Measurements from ENCODE around the gene ENPP6. TPM values are rescaled to one million over a fixed set of nuclear protein-coding genes. Genes with fewer than 3 reads are reported as not detected.

ENPP6 gene
- total RNA-seq, 1 experiment from 2014 or later, result not detected

- Histone ChIP-seq H3K4me3 (ENCODE audit: low read depth, low read length, poor library complexity, severe bottlenecking) (no peak overlapping the region), H3K27me3 (replicated peaks; ENCODE audit: insufficient read depth, low read depth, low read length, poor library complexity) (no peaks in the 10 kb centered on the region), H3K27ac (ENCODE audit: low read depth, low read length, poor library complexity, severe bottlenecking) (no peak overlapping the region), H3K9me3 (ENCODE audit: low read depth, low read length, poor library complexity, severe bottlenecking) (no peaks in the 10 kb centered on the region), H3K4me1 (ENCODE audit: insufficient read depth, low read length, poor library complexity, severe bottlenecking) (no peaks in the 10 kb centered on the region), H3K36me3 (ENCODE audit: insufficient read depth, low read length, poor library complexity, severe bottlenecking) (no peaks in the 10 kb centered on the region)
- no TSS peak for BruUV-seq (replicated peaks)
- ChIA-PET POLR2A (ENCODE audit: low non-redundant PET) (no interaction called here), CTCF (no interaction called here)
- TF ChIP-seq EZH2 (IDR thresholded peaks at IDR 0.05; ENCODE audit: borderline replicate concordance, low read depth, low read length, poor library complexity, severe bottlenecking), result no peak
- no peak for TF ChIP-seq CTCF (conservative IDR thresholded peaks at IDR 0.05; ENCODE audit: low read depth, low read length)
- DNase-seq (ENCODE audit: low spot score), result no peak
- intact Hi-C loops (cut with micrococcal nuclease; ENCODE audit: unreplicated experiment), result no loop called here
These were observed 125.7 kb downstream of the ENPP6 start for GRCh38 chr4:184091986-184092385.

GRCh38 chr4:184090571-184090970 is 127.1 kb downstream of the ENPP6 start:
- Histone ChIP-seq H3K4me3 (ENCODE audit: low read depth, low read length, poor library complexity, severe bottlenecking) (no peak overlapping the region), H3K4me1 (ENCODE audit: insufficient read depth, low read length, poor library complexity, severe bottlenecking) (peaks cover 7% of the 10 kb centered on the region), H3K27me3 (replicated peaks; ENCODE audit: insufficient read depth, low read depth, low read length, poor library complexity) (no peaks in the 10 kb centered on the region), H3K27ac (ENCODE audit: low read depth, low read length, poor library complexity, severe bottlenecking) (no peak overlapping the region), H3K9me3 (ENCODE audit: low read depth, low read length, poor library complexity, severe bottlenecking) (no peaks in the 10 kb centered on the region), H3K36me3 (ENCODE audit: insufficient read depth, low read length, poor library complexity, severe bottlenecking) (no peaks in the 10 kb centered on the region)
- no TSS peak for BruUV-seq (replicated peaks)
- no peak for DNase-seq (ENCODE audit: low spot score)
- ChIA-PET CTCF (no interaction called here), POLR2A (ENCODE audit: low non-redundant PET) (no interaction called here)
- TF ChIP-seq CTCF (conservative IDR thresholded peaks at IDR 0.05; ENCODE audit: low read depth, low read length), result no peak
- TF ChIP-seq EZH2 (IDR thresholded peaks at IDR 0.05; ENCODE audit: borderline replicate concordance, low read depth, low read length, poor library complexity, severe bottlenecking), result no peak
- intact Hi-C loops (cut with micrococcal nuclease; ENCODE audit: unreplicated experiment), result no loop called here

- POLR2A ChIA-PET (ENCODE audit: low non-redundant PET), result no interaction called here
- CTCF ChIA-PET, result no interaction called here
These were observed 137.0 kb downstream of the ENPP6 start for GRCh38 chr4:184080674-184081073.

More at GRCh38 chr4:184080674-184081073, 137.0 kb downstream of the ENPP6 start:
- Histone ChIP-seq H3K27me3 (replicated peaks; ENCODE audit: insufficient read depth, low read depth, low read length, poor library complexity) (no peaks in the 10 kb centered on the region), H3K4me3 (ENCODE audit: low read depth, low read length, poor library complexity, severe bottlenecking) (no peak overlapping the region), H3K4me1 (ENCODE audit: insufficient read depth, low read length, poor library complexity, severe bottlenecking) (peaks cover under 1% of the 10 kb centered on the region), H3K27ac (ENCODE audit: low read depth, low read length, poor library complexity, severe bottlenecking) (no peak overlapping the region), H3K36me3 (ENCODE audit: insufficient read depth, low read length, poor library complexity, severe bottlenecking) (no peaks in the 10 kb centered on the region), H3K9me3 (ENCODE audit: low read depth, low read length, poor library complexity, severe bottlenecking) (no peaks in the 10 kb centered on the region)
- no TSS peak for BruUV-seq (replicated peaks)
- no peak for TF ChIP-seq CTCF (conservative IDR thresholded peaks at IDR 0.05; ENCODE audit: low read depth, low read length)
- no peak for TF ChIP-seq EZH2 (IDR thresholded peaks at IDR 0.05; ENCODE audit: borderline replicate concordance, low read depth, low read length, poor library complexity, severe bottlenecking)
- intact Hi-C loops (cut with micrococcal nuclease; ENCODE audit: unreplicated experiment), result no loop called here
- DNase-seq (ENCODE audit: low spot score), result no peak
